Panc1 (cell line): ENCODE measurements around the gene FBP2. TPM values are rescaled to one million over a fixed set of nuclear protein-coding genes. Genes with fewer than 3 reads are reported as not detected.

Experiments used
- ATAC-seq: fragments of 200-7000 bp; cut with Tn5 transposase; 2 replicates; pipeline ENCODE4 v1.9.1; 2020; ENCODE audit warnings: mild to moderate bottlenecking, moderate library complexity
- BruUV-seq: library from RNA; stranded (reverse); fragments of 400-500 nt; replicated peaks from 2 replicates; lab custom pipeline; 2021; lab: Mats Ljungman, UMichigan
- CTCF ChIA-PET: fragments of 300-600 bp; sonication (Branson Sonifier 250); formaldehyde crosslinking; loops from one replicate; lab custom pipeline; 2022; ENCODE audit warnings: antibody characterized with exemption; lab: Charles Lee
- POLR2A ChIA-PET: fragments of 300-600 bp; sonication (Branson Sonifier 250); formaldehyde crosslinking; loops from one replicate; lab custom pipeline; 2022; ENCODE audit warnings: antibody characterized with exemption; lab: Charles Lee
- DNase-seq: peaks from one replicate; pipeline ENCODE4 v3.0.0-alpha.2; 2010; ENCODE audit warnings: low read depth, low spot score
- H3K27ac ChIP-seq: 2 replicates; pipeline ENCODE4 v1.5.1; 2011; ENCODE audit warnings: mild to moderate bottlenecking, low read length, inconsistent platforms
- H3K27me3 ChIP-seq: fragments of 200-500 bp; sonication (Bioruptor generic); 2 replicates; pipeline ENCODE4 v1.6.0; 2014; ENCODE audit warnings: low read length, inconsistent platforms; ENCODE audit not compliant: control insufficient read depth, insufficient read depth
- H3K36me3 ChIP-seq: fragments of 200-500 bp; sonication (Bioruptor generic); 2 replicates; pipeline ENCODE4 v1.5.1; 2014; ENCODE audit warnings: inconsistent platforms, mild to moderate bottlenecking, low read length, moderate library complexity; ENCODE audit not compliant: control insufficient read depth, insufficient read depth
- H3K4me1 ChIP-seq: 2 replicates; pipeline ENCODE4 v1.5.1; 2011; ENCODE audit warnings: inconsistent platforms, mild to moderate bottlenecking, low read length, moderate library complexity; ENCODE audit not compliant: control insufficient read depth, insufficient read depth
- H3K4me3 ChIP-seq, 2 experiments: 2 replicates each; pipeline ENCODE4 v1.5.1; 2011 to 2012; ENCODE audit warnings: low read depth in 2 of 2, low read length in 2 of 2, mild to moderate bottlenecking in 2 of 2, inconsistent platforms in 1 of 2, moderate library complexity in 1 of 2
- H3K9me3 ChIP-seq: fragments of 200-500 bp; sonication (Bioruptor generic); 2 replicates; pipeline ENCODE4 v1.5.1; 2014; ENCODE audit warnings: low read depth, mild to moderate bottlenecking, inconsistent platforms, low read length, moderate library complexity; ENCODE audit not compliant: control insufficient read depth, insufficient read depth
- POLR2AphosphoS5 ChIP-seq: IDR thresholded peaks from 2 replicates; pipeline ENCODE4 v1.6.1; 2012; ENCODE audit warnings: mild to moderate bottlenecking, low read depth, low read length, moderate library complexity
- SIN3A ChIP-seq: IDR thresholded peaks from 2 replicates; pipeline ENCODE4 v1.6.1; 2012; ENCODE audit warnings: low read depth, mild to moderate bottlenecking, low read length, moderate library complexity, borderline replicate concordance; ENCODE audit not compliant: insufficient read depth
- TCF7L2 ChIP-seq: IDR thresholded peaks from 2 replicates; pipeline ENCODE4 v1.6.1; 2011; ENCODE audit warnings: mild to moderate bottlenecking, low read depth, low read length, inconsistent platforms
- in situ Hi-C: cut with HindIII; loops from 2 replicates; pipeline ENCODE4 v1.10.0; 2016; ENCODE audit warnings: low sequenced_read_pairs, low pct_unique_long_range_greater_than_20kb
- intact Hi-C: fragments of 100-400 bp; cut with micrococcal nuclease; formaldehyde crosslinking; loops from one replicate; pipeline ENCODE4 v1.10.0; 2022; ENCODE audit not compliant: unreplicated experiment
- total RNA-seq: library from RNA; stranded (reverse); gene quantifications from one replicate; pipeline ENCODE4 v1.2.1, GENCODE V29; 2021; ENCODE audit not compliant: unreplicated experiment
- TF ChIP-seq, protein P1 (sequence below), 2 experiments: IDR thresholded peaks; 2 replicates each; pipeline ENCODE4 v1.6.1; 2011 to 2012; ENCODE audit warnings: low read depth in 2 of 2, control low read depth in 1 of 2, low read length in 1 of 2, mild to moderate bottlenecking in 1 of 2, moderate library complexity in 1 of 2; ENCODE audit not compliant: insufficient read depth in 1 of 2
- TF ChIP-seq, protein P2 (sequence below): fragments of 450-650 bp; IDR thresholded peaks from 2 replicates; pipeline ENCODE4 v1.5.1; 2017; ENCODE audit warnings: mild to moderate bottlenecking

FBP2 gene
- total RNA-seq, 1 experiment from 2014 or later: not detected

GRCh38 chr9:94538908-94539307 lies 54.7 kb downstream of the FBP2 start:
- Histone ChIP-seq H3K27me3 (no peaks in the 10 kb centered on the region), H3K27ac (no peak overlapping the region), H3K4me3 (no peak overlapping the region), H3K36me3 (no peaks in the 10 kb centered on the region), H3K4me1 (no peaks in the 10 kb centered on the region), H3K9me3 (no peaks in the 10 kb centered on the region)
- in situ Hi-C loops: no loop called here
- TF ChIP-seq SIN3A (no peak), POLR2AphosphoS5 (no peak)
- POLR2A ChIA-PET: no interaction called here
- no TSS peak for BruUV-seq
- CTCF ChIA-PET: interaction anchor here (0.7 kb wide), 2 partner anchors 80 to 87 kb away, joined by 6 to 11 read pairs; no protein-coding TSS in a partner anchor
- DNase-seq (no peak), ATAC-seq (no peak)
- intact Hi-C loops: no loop called here

DNA sequence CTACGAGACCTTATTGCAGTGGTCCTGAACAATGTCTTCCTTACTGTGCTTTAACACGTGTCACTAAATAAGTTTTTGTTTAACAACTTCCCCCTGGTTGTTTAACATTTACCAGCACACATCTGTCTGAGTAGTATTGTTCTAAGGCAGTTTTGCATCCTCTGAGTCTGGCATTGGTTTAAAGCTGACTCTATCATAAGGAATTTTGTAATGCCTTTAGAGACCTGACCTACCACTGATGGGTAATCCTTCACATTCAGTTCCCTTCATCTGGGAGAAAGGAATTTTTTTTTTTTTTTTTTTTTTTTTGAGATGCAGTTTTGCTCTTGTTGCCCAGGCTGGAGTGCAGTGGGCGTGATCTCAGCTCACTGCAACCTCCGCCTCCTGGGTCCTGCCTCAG lies 58.7 kb downstream of the FBP2 start:
- CTCF ChIA-PET: no interaction called here
- no peak overlapping the region for H3K4me3 ChIP-seq
- no peaks in the 10 kb centered on the region for H3K27me3 ChIP-seq
- no peak overlapping the region for H3K27ac ChIP-seq
- DNase-seq (no peak), ATAC-seq (no peak)
- no TSS peak for BruUV-seq
- in situ Hi-C loops (no loop called here), intact Hi-C loops (no loop called here)
- TF ChIP-seq, protein P1, sequence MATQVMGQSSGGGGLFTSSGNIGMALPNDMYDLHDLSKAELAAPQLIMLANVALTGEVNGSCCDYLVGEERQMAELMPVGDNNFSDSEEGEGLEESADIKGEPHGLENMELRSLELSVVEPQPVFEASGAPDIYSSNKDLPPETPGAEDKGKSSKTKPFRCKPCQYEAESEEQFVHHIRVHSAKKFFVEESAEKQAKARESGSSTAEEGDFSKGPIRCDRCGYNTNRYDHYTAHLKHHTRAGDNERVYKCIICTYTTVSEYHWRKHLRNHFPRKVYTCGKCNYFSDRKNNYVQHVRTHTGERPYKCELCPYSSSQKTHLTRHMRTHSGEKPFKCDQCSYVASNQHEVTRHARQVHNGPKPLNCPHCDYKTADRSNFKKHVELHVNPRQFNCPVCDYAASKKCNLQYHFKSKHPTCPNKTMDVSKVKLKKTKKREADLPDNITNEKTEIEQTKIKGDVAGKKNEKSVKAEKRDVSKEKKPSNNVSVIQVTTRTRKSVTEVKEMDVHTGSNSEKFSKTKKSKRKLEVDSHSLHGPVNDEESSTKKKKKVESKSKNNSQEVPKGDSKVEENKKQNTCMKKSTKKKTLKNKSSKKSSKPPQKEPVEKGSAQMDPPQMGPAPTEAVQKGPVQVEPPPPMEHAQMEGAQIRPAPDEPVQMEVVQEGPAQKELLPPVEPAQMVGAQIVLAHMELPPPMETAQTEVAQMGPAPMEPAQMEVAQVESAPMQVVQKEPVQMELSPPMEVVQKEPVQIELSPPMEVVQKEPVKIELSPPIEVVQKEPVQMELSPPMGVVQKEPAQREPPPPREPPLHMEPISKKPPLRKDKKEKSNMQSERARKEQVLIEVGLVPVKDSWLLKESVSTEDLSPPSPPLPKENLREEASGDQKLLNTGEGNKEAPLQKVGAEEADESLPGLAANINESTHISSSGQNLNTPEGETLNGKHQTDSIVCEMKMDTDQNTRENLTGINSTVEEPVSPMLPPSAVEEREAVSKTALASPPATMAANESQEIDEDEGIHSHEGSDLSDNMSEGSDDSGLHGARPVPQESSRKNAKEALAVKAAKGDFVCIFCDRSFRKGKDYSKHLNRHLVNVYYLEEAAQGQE (IDR thresholded peaks at IDR 0.05; ENCODE audit: insufficient read depth in 1 of 2, low read depth in 2 of 2, low read length in 1 of 2): no peak
- TF ChIP-seq TCF7L2 (no peak), SIN3A (no peak), POLR2AphosphoS5 (no peak)
- TF ChIP-seq, protein P2, sequence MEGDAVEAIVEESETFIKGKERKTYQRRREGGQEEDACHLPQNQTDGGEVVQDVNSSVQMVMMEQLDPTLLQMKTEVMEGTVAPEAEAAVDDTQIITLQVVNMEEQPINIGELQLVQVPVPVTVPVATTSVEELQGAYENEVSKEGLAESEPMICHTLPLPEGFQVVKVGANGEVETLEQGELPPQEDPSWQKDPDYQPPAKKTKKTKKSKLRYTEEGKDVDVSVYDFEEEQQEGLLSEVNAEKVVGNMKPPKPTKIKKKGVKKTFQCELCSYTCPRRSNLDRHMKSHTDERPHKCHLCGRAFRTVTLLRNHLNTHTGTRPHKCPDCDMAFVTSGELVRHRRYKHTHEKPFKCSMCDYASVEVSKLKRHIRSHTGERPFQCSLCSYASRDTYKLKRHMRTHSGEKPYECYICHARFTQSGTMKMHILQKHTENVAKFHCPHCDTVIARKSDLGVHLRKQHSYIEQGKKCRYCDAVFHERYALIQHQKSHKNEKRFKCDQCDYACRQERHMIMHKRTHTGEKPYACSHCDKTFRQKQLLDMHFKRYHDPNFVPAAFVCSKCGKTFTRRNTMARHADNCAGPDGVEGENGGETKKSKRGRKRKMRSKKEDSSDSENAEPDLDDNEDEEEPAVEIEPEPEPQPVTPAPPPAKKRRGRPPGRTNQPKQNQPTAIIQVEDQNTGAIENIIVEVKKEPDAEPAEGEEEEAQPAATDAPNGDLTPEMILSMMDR: no peak
- no peaks in the 10 kb centered on the region for H3K36me3 ChIP-seq
- POLR2A ChIA-PET: no interaction called here
- no peaks in the 10 kb centered on the region for H3K9me3 ChIP-seq
- no peaks in the 10 kb centered on the region for H3K4me1 ChIP-seq

DNA sequence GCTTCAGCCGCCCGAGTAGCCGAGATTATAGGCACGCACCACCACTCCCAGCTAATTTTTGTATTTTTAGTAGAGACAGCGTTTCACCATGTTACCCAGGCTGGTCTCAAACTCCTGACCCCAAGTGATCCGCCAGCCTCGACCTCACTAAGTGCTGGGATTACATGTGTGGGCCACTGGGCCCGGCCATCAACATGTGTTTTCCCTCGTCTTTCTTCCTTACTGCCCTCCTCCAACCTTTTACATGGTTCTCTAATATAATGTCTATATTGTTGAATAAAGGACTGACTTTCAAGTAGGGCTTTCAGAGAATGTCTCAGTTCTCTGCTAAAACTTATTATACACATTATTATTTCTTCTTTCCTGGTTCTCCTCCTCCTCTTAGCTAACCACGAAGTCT lies 60.0 kb downstream of the FBP2 start:
- TF ChIP-seq, protein P2: no peak
- TF ChIP-seq SIN3A: no peak
- TF ChIP-seq, protein P1 (IDR thresholded peaks at IDR 0.05; ENCODE audit: insufficient read depth in 1 of 2, low read depth in 2 of 2, low read length in 1 of 2): no peak
- no peak for TF ChIP-seq TCF7L2
- TF ChIP-seq POLR2AphosphoS5: no peak
- DNase-seq (no peak), ATAC-seq (no peak)
- H3K27ac ChIP-seq: no peak overlapping the region
- H3K4me3 ChIP-seq: no peak overlapping the region
- H3K4me1 ChIP-seq: no peaks in the 10 kb centered on the region
- BruUV-seq: no TSS peak
- H3K36me3 ChIP-seq: no peaks in the 10 kb centered on the region
- in situ Hi-C loops (no loop called here), intact Hi-C loops (no loop called here)
- ChIA-PET POLR2A (no interaction called here), CTCF (no interaction called here)
- H3K27me3 ChIP-seq: no peaks in the 10 kb centered on the region
- H3K9me3 ChIP-seq: no peaks in the 10 kb centered on the region
